HG02870 (cell line): ENCODE measurements around the gene FMNL2.

Source experiments
- ATAC-seq: cut with Tn5 transposase; IDR thresholded peaks from one replicate; pipeline ENCODE4 v1.9.1; 2021; ENCODE audit warnings: mild to moderate bottlenecking, moderate library complexity; ENCODE audit not compliant: unreplicated experiment

Gene FMNL2

DNA sequence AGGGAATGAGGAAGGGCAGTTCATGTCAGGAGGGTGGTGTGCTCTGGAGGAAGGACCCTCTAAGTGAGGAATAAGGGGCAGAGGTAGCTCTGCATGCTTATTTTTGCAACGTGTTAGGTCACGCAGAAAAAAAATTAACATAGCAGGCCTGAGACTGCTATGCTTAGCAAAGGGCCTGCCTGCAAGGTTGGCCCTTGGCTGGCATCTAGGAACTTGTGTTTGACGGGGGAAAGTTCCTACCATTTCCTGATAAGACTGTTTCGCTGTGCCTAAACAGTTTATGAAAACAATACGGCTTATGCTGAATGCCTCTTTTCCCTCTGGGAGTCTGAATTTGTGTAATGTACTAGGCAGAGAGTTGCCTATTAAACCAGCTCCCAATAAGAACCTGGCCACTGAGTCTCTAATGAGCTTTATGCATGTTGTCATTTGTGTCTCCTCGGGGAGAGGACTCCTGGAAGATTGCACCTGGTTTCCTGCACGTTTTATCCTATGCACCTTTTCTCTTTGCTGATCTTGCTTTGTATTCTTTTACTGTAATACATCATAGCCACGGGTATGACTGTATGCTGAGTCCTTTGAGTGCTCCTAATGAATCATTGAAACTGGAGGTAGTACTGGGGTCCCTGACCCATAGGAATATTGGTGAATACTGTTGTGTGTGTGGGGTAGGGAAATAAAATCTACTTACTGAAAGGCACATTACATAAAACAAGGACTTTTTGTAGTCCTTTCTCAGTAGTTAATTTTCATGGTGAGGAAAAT is 213.3 kb downstream of the FMNL2 start:
- ATAC-seq, result no peak

DNA sequence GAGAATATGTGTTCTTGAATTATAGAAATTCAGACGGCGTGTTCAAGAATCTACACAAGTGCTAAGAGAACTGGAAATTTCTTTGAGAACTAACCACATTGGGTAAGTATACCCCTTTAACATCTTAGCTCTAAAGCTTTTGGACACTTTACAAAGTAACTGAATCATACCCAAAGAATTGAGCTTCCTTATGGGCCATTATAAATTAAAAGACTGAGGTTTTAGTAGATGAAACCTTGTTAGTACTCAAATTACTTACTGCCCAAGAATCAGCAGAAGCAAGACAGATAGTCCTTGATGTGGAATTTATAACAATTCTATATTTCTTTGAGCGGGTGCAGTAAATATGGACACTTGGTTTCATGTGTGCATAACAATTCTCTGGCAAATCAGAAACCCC is 214.0 kb downstream of the FMNL2 start:
- ATAC-seq, result no peak

DNA sequence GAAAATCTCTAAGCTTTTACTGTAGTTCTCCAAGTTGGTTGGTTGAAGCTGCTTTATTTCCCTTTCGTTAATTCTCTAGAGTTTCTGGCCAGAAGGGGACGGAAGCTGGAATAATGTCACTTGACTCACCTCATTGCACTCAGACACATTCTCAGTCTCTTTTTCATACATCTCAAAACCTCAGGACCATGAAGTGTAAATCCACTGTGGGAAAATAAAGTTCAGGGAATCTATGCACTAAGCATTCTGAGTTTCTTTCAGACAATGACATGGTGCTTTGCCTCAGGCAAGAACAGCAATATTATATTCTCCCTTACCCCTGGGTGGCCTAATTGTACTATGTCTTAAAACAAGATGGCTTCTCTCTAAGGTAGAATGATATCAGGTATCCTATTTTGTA is 214.4 kb downstream of the FMNL2 start:
- no peak for ATAC-seq

DNA sequence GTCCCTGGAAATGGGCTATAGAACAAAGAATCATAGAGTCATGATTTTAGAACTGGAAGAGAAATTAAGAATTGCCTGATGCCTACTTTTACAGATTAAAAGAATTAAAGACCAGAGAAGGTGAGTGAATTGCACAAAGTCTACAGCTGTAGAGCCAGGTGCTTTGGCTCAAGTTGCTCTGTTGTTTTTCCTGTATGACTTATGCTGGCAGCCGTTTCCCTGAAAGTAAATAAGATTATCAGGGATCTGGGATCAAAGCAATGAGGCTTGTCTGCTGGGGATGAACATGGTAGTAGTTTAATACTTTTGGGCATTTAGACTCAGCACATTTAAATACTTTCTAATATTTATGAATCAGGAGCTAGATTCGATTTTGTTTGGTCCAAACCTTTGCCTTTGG is 215.4 kb downstream of the FMNL2 start:
- no peak for ATAC-seq

DNA sequence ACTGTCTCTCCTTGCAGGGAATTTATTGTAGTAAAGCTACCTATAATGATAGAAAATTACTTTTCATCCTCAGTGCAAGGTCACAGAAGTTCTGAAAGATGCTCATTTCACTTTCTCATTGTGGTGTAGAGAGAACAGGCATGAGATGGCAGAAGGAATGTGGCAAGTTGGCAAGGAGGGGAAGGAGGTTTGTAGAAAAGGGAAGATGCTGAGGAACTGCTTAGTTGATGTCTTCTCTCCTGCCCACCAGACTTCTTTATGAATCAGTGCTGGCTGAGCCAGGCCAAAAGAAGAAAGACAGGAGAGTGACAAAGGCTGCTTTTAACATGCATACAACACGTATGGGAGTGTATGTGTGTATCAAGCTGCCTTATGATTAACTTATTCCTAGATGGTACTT is 217.9 kb downstream of the FMNL2 start:
- no peak for ATAC-seq

DNA sequence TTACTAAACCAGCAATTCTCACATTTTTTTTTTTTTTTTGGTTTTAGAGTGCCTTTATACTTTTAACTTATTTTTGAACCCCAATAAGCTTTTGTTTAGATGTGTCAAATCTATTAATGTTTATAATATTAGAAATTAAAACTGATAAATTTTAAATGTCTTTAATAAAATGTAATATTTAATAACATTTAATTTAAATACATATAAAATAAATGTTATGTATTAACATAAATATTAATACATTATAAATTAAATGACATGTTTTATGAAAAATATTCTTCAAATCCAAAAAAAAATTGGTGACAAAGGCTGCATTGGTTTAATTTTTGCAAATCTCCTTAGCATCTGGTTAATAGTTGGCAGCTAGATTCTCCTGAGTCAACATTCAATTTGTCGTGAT is 218.5 kb downstream of the FMNL2 start:
- ATAC-seq, result no peak

DNA sequence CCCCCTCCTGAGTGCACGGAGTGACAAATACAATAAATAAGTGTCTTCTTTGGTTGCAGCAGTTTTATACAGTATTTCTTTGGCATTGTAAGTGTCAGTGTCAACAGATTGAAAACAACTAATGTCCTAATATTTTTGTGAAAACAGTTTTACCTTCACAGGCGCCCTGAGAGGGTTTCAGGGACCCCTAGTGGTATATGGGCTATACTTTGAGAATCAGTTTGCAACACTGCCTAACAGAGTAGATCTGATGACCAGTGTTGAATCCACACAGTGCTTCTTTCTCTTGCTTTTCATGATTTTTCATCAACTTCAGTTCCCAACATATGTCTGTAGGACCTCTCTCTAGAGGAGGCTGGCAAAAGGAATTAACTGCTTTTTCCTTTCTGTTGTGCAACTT is 220.1 kb downstream of the FMNL2 start:
- ATAC-seq, result no peak

DNA sequence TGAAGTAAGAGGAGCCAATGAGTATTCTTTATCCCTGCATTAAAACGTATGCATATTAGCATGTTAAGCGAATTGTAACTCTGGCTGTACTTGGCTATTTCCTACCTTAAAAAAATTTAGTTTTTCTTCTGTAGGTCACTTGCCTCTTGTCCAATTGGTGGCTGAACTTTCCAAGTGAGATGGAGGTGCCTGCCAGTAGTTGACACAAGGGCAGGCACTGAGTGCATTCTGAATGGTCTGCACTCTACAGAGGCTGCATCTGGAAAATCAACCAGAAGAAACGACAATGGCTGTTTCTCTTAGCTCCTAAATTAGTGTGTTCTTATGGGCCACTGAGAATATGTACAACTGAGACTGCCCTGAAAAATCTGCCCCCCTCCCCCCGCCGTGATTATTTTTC is 221.5 kb downstream of the FMNL2 start:
- ATAC-seq, result no peak

DNA sequence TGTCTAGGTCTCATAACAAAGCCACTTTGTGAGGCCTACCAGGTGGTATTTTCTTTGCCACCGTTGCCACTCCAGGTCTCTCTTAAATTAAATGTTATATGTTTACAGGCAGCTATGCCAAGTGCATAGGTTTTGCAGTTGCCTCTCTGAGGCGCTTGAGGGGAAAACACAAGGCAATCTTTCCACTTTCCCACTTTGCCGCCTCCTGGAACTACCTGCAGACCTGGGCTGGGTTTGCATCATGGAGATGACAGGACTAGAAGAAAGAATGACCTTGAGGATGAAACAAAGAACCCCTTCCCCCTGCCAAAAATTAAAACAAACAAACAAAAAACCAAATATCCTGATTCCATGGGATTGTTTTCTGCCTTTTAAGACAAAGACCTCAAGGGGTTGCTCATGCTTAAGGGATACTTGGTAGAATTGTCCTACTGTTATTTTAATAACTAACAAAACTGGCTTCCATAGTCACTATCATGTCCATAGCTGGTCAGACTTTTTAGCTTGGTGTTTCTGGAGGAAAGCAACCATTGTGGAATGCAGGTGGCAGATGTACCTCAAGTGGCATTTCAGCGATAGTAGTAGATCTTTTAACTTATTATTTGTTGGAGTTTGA is 222.4 kb downstream of the FMNL2 start:
- ATAC-seq, result no peak

DNA sequence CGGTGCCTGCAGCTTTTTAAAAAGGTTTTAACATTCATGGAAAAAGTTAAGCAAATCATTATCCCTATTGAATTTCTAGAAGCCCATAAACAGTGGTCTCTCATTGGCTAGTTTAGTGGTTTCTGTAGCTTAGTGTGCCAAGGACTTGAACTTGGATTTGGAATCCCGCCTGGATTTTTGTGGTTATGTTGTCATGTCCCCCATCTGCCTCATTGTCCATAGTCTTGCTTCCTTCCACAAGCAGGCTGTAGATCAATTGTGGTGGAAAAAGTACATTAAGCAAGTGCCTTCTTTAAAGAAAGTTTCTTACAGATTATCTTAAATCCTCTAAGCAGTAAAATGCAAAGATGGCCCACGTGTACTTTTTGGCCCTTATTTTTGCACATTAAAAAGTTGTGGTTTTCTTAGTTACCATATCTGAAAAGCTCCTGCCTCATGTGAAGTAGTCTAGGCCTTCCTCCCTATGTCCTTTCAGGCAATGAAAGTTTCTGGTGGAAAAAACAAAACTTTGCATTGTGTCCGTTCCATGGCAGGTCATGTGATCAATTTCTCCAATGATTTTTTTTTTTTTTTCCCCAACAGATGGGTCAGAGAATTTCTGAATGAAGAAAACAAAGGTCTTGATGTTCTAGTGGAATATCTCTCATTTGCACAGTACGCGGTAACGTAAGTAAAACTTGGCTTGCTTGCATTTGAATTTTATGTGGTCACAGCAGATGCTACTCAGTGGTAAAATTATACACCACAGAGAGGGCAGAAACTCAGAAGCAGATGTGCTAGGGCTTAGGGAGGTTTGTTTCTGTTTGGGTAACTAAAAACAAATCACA is 223.4 kb downstream of the FMNL2 start:
- no peak for ATAC-seq

DNA sequence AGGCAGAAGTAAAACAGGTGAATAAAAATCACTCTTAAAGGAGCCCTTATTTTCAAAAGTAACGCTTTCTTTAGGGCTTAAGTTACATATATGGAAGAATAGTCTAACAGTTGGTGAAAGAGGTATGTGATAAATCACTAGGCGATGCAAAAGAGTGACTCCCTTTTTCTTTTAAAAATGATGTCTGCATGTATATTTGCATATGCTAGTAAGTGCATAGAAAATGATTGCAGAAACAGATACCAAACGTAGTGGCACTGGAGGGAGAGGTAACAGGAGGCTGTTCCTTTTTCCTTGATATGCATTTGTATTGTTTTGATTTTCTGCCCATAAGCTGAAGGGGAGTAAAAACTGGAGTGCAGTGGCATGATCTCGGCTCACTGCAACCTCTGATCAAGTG is 224.0 kb downstream of the FMNL2 start:
- no peak for ATAC-seq

DNA sequence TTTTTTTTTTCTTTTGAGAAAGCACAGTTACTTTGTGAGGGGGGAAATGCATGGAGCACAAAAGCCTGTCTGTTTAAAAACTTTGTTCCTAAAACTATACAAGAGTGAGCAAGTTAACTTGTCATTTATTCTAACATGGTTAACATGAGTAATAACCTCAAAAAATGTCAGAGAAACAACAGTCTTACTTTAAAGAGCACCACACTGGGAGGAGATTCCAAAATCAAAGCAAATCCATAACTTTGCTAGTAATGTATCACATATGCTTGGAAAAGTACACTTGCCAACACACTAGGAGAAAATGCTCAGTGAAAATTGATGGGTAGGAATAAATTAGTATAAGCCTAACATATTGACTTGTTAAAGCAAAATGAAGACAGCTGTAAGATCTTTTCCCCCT is 225.2 kb downstream of the FMNL2 start:
- ATAC-seq, result no peak

DNA sequence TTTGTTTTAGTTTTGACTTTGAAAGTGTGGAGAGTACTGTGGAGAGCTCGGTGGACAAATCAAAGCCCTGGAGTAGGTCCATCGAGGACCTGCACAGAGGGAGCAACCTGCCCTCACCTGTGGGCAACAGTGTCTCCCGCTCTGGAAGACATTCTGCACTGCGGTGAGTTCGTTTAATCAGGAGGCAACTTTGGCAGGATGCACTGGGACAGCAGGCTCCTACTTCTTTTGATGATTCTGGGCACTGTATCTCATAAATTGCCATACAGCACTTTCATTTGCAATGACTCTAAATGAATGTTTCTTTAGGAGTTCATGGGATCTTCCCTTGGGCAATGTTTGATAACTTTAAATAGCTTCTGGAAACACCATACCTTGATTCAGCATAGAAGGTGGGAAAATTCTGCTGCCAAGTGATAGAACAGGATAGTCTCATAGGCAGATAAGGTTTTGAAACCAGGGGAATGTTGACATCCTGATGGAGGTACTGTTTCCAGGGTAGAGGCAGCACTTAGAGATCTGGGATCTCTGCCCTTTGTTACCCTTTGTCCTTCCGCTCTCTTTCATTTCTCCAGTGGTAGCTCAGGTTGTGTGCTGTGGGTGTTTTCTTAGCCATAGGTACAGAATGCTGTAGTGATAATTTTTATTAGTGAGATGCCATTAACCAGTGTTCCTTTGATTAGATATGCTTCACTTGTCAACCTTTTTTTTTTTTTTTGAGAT is 226.1 kb downstream of the FMNL2 start:
- ATAC-seq, result no peak

DNA sequence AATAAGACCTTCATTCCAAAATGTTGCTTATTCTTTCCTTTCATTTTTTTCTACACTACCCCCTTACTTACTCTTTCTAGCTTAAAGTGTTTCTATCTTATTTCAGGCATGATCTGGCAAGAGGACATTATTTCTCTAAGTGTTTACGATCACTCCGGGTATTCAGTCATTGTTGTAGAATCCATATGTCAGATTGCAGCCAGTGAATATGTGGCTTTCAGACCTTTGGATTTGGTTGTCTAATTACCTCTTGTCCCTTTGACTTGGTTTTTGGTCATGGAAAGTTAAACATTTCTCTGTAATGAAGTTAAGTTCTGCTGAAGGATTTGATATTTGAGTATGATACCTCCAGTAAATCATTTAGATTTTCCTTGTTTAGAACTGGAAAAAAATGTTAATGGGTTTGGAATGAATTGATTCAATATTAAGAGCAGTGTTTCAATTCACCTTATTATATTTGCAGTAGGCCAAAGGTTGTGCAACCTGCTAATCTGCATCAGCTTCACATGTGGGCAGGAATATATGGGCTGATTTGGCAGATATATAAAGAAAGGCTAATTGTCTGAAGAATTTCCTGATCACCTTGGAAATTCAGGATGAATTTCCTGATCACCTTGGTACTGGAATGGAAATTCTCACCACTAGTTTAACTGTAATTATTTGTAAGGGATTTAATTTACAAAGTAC is 227.4 kb downstream of the FMNL2 start:
- ATAC-seq, result no peak

DNA sequence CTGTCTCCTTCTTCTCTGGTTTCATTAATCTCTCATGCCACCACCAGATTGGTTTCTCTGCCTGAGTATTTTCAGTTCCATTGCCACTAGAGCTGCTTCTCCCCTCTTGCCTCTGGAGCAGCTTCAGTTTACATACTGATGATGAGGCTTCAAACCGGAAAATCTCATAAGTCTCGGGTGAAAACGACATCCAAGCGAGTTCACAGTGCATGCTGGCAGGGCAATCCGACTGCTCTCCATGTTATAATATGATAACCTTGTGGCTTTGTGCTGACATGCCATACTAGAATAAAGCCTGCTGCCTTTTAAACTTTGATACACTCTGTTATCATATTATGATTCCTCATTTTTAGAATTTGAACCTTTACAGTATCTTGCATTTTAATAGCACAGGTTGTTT is 228.8 kb downstream of the FMNL2 start:
- ATAC-seq, result no peak

DNA sequence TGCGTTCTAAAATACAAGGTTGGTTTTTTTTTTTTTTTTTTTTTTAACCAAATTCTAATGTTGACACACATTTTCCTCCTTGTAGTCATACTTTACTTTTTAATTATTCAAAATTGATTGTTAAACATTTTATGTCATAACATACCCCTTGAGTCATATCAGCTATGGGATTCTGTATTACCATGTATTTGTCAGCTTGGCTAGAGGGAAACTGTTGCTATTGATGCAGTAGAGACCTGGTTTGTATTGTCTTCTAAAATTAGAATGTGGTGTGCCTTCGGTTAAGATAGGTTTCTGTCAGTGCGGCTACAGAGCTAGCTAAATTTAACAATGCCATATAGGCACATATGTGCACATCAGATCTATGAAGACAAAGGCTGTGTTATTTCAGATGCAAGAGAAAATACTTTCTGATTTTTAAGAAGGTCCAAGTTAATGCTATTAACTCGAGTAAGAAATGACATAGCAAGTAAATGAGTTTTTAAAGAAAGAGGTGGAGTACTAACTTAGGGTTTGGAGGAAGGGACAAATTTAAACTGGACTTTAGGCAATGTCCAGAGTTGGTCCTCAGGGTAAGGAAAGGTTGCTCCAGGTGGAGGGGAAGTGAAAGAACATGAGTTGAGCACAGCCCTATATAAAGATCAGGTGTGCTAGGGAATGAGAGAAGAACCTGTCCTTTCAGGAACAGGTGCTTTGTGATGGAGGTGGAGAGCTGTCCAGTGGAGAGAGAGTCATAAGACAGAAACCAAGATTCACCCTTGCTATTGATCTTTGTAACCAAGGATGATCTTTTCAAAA is 230.0 kb downstream of the FMNL2 start:
- ATAC-seq, result peak; percentile 89

DNA sequence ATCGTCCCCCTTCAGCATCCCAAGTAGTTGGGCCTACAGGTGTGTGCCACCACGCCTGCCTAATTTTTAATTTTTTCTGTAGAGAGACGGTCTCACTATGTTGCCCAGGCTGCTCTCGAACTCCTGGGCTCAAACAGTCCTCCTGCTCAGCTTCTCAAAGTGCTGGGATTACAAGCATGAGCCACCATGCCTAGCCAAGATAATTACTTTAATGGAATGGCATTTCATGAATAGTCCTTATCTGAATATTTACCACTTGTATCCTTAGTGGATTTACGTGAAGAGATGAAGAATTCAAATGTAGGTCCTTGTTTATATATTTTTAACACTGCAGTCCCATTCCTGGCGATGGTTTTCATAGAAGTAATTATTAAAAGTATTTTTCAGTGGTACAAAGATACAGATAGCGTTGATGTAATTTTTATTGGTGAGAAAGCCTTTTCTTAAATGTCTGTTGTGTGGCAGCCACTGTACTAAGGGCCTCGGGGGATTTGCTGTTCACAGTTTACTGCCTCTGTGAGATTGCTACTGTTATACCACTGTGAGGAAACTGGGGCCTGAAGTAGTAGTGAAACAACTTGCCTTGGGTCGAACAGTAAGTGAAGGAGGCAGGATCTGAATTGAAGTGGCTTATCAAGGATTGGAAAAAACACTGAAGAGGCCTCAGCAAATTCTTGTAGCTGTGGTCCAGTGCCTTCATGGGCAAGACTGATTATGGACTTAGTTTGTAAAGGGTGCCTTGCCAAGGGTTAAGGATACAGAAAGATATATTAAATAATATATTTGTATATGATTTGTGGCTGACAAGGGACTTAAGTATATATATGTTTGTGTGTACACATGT is 231.1 kb downstream of the FMNL2 start:
- ATAC-seq, result peak; percentile 55

DNA sequence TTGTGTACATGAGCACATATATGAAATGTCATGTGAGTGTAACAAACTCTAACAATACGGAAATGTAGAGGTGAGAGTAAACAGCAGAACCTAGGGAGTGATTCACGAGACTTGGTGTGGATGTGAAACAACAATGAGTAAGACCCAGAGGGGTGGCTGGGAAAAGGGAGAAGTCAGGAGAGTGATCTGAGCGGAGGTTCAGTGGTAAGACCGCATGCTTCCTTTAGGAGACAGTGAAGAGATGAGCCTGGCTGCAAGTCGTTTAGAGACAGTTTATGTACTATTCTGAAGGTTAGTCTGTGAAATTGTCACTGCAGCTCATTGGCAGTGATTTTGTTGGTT is 231.7 kb downstream of the FMNL2 start:
- no peak for ATAC-seq

DNA sequence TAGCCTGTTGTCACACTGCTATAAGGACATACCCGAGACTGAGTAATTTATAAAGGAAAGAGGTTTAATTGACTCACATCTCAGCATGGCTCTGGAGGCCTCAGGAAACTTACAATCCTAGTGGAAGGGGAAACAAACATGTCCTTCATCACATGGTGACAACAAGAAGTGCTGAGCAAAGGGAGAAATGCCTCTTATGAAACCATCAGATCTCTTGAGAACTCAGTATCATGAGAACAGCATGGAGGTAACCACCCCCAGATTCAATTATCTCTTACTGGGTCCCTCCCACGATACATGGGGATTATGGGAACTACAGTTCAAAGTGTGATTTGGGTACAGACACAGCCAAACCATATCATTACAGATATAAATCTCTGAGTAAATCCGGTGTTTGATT is 233.6 kb downstream of the FMNL2 start:
- ATAC-seq, result no peak
